GM12801 (cell line): ENCODE data around the gene GRIK4.

Experiments
- CTCF ChIP-seq: IDR thresholded peaks from one replicate; pipeline ENCODE4 v1.5.1; 2011; ENCODE audit warnings: control low read depth; ENCODE audit not compliant: insufficient read length; ENCODE audit errors: extremely low read depth

The GRIK4 gene

GRCh38 chr11:120652705-120653335 lies 141.3 kb downstream of the GRIK4 start:
- TF ChIP-seq CTCF = no peak

GRCh38 chr11:120655589-120655988 lies 144.0 kb downstream of the GRIK4 start:
- TF ChIP-seq CTCF = no peak

- TF ChIP-seq CTCF = no peak
These were observed 145.9 kb downstream of the GRIK4 start for GRCh38 chr11:120657306-120658070.

GRCh38 chr11:120658071-120658423 lies 146.5 kb downstream of the GRIK4 start:
- no peak for TF ChIP-seq CTCF

GRCh38 chr11:120659076-120659475 lies 147.5 kb downstream of the GRIK4 start:
- no peak for TF ChIP-seq CTCF

GRCh38 chr11:120660024-120660565 lies 148.5 kb downstream of the GRIK4 start:
- no peak for TF ChIP-seq CTCF

- no peak for TF ChIP-seq CTCF
These were observed 150.6 kb downstream of the GRIK4 start for GRCh38 chr11:120662071-120662676.
